Epidermal melanocyte (primary cell): ENCODE results near the gene CCNI.

Source experiments
- DNase-seq: peaks from one replicate; pipeline ENCODE4 v3.0.0; 2011; ENCODE audit warnings: low spot score; ENCODE audit not compliant: insufficient read length

CCNI gene

DNA sequence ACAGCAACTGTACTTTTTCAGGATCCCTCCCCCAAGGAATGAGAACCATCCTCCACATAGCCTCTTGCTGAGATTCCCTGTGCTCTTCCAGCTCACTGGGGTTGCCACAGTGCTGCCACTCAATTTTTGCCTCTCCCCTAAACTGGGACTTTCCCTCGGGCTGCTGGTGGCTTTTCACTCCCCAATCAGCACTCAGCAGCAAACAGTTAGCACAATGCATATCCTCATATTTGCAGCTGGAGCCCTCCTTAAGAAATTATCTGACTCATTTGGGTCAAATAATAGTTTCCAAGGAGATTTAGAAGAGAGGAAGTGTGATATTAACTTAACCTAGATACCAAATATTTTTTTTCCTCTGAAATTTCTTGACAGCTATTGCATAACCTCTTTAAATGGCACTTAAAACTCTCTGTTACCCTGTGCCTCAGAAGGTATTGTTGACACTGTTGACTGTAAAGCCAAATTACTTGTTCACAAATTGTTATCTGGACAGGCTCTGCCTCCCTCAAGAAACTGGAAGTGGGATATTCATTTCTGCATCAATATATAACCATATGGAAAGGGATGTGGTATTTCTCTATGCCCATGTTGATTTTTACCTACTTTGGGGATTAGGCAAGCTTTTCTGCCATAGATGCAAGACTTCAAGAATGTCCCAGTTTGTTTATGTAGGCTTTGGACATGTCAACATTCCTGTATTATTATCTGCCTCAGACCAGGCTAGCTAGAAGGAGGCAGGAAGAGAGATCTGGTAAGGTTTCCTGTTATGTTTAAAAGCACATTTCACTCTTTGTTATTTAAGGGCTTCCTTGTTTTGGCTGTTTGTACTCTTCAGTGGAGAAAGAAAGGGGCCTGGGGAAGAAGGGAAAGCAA, 68.2 kb downstream of the CCNI start:
- DNase-seq = no peak

DNA sequence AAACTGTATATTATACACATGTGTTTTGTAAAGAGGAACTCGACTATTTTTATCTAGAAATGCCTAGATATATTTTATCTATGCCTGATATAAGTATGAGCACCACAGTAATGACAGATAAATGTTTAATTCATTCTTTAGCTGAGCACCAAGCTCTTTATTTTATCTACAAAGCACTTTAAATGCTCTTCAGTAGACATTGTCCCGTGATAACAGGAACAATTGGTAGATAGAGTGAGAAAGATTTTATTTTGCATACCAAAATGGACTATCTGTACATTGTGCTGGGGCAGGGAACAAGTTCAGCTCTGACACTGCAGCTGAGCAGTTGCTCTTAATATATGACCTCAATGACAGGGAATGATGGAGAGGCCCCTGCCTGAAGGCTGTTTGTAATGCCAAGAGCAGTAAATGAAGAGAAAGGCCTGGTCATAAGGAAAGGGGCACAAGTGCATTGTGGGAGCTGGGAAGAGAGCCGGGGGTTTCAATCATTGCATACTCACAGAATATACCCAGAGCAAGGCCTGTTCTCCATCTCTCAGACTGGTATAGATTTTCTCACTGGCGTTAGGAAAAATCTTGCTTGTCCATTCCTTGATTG, 68.9 kb downstream of the CCNI start:
- no peak for DNase-seq

DNA sequence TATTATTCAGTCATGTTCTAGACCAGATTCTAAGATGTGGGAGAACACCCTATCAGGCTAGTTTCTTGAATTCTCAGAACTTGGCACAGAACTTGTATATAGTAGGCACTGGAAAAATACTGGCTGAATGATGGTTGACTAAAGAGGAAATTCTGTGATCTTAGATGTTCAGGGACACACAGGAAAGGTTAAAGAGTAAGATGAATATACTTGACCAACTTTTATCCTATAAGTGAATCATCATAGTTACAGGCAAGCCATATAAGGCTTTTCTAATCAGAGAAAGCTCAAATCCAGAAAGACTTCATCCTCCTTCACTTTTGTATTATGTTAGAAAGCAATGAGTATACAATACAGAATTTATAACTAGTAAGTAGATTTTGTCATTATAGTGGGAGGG, 72.4 kb downstream of the CCNI start:
- no peak for DNase-seq

DNA sequence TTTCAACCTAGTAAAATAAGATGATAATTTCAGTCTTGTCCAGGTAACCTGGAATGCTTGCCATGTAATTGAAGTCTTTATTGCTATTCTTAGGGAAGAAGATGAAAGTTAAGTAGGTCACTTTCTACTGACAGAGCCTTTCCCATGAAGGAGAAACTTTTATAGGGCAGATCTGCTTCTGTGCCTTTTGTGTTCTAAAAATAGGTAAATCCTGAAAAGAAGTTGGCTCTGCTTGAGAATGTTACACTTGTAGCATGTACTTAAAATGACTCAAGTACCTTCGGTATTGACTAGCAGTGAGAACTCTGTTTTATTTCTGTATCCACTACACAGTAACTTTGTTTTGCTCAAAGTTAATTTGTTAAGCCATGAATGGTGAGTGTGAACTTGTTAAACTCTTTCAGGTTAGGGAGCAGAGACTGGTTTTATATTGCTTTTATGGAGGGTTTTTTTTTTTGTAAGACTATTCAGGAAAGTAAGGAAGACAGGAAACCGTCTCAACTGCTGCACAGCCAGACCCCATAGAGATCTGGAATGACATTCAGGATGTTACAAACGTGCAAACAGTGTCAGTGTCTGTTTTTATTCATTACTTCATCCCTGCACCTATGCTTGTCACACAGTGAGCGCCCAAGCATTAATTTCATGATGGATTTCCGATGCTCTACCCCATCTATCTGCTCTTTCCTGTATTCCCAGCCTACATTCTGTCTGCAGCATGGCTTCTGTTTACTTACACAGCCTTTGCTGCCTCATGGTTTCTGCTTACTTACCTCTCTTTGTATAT, 73.3 kb downstream of the CCNI start:
- no peak for DNase-seq

DNA sequence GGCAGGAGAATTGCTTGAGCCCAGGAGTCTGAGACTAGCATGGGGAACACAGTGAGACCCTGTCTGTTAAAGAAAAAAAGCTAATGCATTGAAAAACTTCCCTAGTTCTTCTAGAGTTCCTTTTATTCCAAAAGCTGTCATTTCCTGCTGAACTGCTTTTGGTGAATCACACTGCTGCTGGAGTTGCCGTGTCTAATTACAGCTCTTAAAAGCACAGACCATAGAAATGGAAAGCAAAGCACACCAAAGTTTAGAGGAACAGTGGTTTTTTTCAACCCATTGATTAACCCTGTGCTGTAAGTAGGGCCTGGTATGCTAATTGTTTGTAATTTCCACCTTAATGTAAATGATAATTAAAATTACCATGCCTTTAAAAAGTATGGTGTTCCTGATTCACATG, 73.9 kb downstream of the CCNI start:
- DNase-seq = no peak

DNA sequence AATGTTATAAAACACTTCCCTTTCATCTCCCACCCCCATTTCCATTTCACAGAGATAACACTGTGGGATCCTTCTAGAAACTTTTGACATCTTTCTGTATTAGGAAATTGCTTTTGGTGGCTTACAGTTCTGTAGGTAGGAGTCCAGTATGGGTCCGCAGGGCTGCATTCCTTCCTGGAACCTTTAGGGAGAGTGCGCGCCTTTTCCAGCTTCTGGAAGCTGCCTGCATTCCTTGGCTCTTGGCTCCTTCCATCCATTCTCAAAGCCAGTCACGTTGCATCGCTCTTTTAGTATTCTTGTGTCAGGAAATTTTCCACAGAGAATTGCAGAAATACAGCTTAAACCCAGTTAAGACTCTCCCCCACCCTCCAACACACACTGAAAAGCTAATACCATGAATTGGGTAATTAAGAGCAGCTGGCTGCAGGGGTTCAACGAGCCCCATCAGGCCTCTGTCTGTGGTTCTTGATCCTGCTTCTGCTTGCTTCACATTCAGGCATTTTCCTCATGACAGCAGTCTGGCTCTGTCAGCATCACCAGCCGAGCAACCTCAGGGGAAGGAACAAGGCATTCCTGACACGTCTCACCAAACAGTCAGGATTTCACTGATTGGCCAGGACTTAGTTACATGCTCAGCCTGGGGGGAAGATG, 77.4 kb downstream of the CCNI start:
- DNase-seq = no peak

DNA sequence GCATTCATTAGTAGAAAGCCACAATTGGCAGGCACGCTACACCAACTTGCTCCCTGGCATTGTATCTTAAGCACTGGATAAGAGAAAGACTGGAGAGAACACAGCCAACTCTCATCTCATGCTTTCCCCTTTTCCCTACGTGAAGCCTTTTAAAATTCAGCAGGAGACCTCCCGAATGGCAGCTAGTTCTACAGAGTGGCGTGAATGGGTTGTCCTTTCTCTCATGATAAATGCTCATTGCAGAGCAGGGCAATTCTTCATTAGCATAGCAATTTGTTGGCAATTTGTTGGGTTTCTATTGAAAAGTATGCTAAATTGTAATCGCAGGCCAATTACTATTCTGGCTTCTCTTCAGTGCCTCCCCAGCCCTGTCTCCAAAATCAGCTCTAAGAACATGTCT, 78.3 kb downstream of the CCNI start:
- DNase-seq = no peak
